GM12874 (cell line): Measurements from ENCODE around the gene CD44.

Experiments
- CTCF ChIP-seq: IDR thresholded peaks from 2 replicates; pipeline ENCODE4 v1.5.1; 2011; ENCODE audit warnings: low read depth, mild to moderate bottlenecking, control low read depth, low read length, moderate library complexity; ENCODE audit not compliant: insufficient read depth

The CD44 gene

GRCh38 chr11:35136311-35136710 lies 2.7 kb upstream of the CD44 start:
- TF ChIP-seq CTCF = no peak

- no peak for TF ChIP-seq CTCF
Observed at GRCh38 chr11:35138058-35138457, 913 bp upstream of the CD44 start.

- TF ChIP-seq CTCF = no peak
Observed at GRCh38 chr11:35138606-35138942, 397 bp upstream of the CD44 start.

- TF ChIP-seq CTCF = no peak
Observed at GRCh38 chr11:35139722-35140282, 831 bp downstream of the CD44 start.

- TF ChIP-seq CTCF = no peak
Observed at GRCh38 chr11:35141071-35141470, 2.1 kb downstream of the CD44 start.

- no peak for TF ChIP-seq CTCF
Observed at GRCh38 chr11:35141571-35141971, 2.6 kb downstream of the CD44 start.

GRCh38 chr11:35142481-35143075 lies 3.6 kb downstream of the CD44 start:
- no peak for TF ChIP-seq CTCF
